ENCODE measurements around the gene GFOD1. TPM values are rescaled to one million over a fixed set of nuclear protein-coding genes. Genes with fewer than 3 reads are reported as not detected.
A peak's percentile ranks its signal among the peaks of the same experiment; 100 is the strongest.

Gene GFOD1
- total RNA-seq, 4 donors from 2014 or later: 16.1 to 30.7 (median 22.9) TPM

DNA sequence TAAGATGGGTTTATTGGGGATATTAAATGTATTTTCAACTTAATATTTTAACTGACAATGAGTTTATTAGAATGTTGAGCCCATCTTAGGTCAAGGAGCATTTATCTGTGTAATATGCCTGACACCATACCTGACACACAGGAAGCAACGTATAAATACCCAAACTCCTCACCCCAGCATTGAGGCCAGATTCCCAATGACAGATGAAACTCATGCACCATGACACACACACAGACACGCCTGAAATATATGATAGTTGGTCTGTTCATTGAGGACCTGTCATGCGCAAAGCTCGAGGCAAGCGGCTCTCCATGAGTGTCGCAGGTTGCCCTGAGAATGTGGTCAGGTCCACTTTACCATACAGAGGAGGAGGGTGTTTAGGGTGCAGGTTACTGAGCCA, 64.1 kb downstream of the GFOD1 start:
- Histone ChIP-seq H3K4me1 (peaks cover 9 to 97% (median 53%) of the 10 kb centered on the region in 3 donors), H3K4me3 (no peak overlapping the region), H3K9me3 (no peaks in the 10 kb centered on the region), H3K27ac (peak overlapping the region; percentile 16 to 79 (median 72)), H3K36me3 (no peaks in the 10 kb centered on the region), H3K27me3 (no peaks in the 10 kb centered on the region)
- 90 to 97% methylated on average over 6 of the region's 6 CpGs for WGBS, 2 donors
- no peak for DNase-seq
- TF ChIP-seq POLR2A (IDR thresholded peaks at IDR 0.05): no peak
- TF ChIP-seq, protein P1, sequence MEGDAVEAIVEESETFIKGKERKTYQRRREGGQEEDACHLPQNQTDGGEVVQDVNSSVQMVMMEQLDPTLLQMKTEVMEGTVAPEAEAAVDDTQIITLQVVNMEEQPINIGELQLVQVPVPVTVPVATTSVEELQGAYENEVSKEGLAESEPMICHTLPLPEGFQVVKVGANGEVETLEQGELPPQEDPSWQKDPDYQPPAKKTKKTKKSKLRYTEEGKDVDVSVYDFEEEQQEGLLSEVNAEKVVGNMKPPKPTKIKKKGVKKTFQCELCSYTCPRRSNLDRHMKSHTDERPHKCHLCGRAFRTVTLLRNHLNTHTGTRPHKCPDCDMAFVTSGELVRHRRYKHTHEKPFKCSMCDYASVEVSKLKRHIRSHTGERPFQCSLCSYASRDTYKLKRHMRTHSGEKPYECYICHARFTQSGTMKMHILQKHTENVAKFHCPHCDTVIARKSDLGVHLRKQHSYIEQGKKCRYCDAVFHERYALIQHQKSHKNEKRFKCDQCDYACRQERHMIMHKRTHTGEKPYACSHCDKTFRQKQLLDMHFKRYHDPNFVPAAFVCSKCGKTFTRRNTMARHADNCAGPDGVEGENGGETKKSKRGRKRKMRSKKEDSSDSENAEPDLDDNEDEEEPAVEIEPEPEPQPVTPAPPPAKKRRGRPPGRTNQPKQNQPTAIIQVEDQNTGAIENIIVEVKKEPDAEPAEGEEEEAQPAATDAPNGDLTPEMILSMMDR (IDR thresholded peaks at IDR 0.05): no peak
- intact Hi-C loops (cut with DNase I): no loop called here

GRCh38 chr6:13422681-13423221, 64.6 kb downstream of the GFOD1 start:
- intact Hi-C loops (cut with DNase I): no loop called here
- 49 to 66% methylated on average over 5 of the region's 5 CpGs for whole genome bisulfite sequencing, 2 donors
- Histone ChIP-seq H3K4me1 (peaks cover 9 to 96% (median 53%) of the 10 kb centered on the region in 3 donors), H3K27me3 (no peaks in the 10 kb centered on the region), H3K4me3 (no peak overlapping the region), H3K27ac (peak overlapping the region in 3 of 4 donors; percentile 70 to 79 (median 75)), H3K36me3 (no peaks in the 10 kb centered on the region), H3K9me3 (no peaks in the 10 kb centered on the region)
- DNase-seq: no peak
- TF ChIP-seq POLR2A (IDR thresholded peaks at IDR 0.05): no peak
- TF ChIP-seq, protein P1 (IDR thresholded peaks at IDR 0.05): peak in 1 of 6 experiments; percentile 4

DNA sequence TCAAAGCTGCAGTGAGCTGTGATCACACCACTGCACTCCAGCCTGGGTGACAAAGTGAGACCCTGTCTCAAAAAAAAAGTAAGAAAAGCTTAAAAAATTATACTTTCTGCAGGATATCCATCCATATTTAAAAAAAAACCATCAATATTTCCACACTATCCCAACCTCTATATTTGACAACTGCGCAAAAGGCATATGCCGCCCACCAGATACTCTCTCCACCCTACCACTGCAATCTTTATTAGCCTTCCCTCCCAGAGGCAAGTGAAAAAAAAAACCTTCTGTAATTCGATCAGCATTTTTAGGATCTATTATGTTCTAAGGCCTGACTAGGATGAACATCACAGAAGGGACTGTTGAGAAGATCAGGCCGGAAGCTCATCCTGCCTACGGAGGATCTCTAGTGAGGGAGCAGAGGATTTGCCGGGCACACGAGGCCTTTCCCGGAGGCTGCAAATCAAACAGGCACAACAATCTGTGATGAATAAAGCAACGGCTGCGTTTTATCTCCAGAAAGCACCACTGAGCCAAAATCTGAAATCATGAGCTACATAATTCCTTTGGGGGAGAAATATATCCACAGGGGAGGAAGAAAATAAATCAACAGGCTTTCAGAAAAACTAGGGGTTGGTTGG, 65.9 kb downstream of the GFOD1 start:
- no peak for DNase-seq
- Histone ChIP-seq H3K4me1 (peaks cover 9 to 90% (median 50%) of the 10 kb centered on the region in 3 donors), H3K4me3 (no peak overlapping the region), H3K9me3 (no peaks in the 10 kb centered on the region), H3K27ac (peak overlapping the region; percentile 34 to 79 (median 72)), H3K27me3 (no peaks in the 10 kb centered on the region), H3K36me3 (no peaks in the 10 kb centered on the region)
- 70 to 84% methylated on average over 9 to 10 of the region's 10 CpGs for WGBS, 2 donors
- intact Hi-C loops (cut with DNase I): no loop called here
- TF ChIP-seq, protein P1 (IDR thresholded peaks at IDR 0.05): no peak
- TF ChIP-seq POLR2A (IDR thresholded peaks at IDR 0.05): no peak

GRCh38 chr6:13420269-13420668, 67.1 kb downstream of the GFOD1 start:
- no peaks in the 10 kb centered on the region for H3K36me3 ChIP-seq
- H3K9me3 ChIP-seq: no peaks in the 10 kb centered on the region
- 72 to 81% methylated on average over 6 of the region's 6 CpGs for WGBS, 2 donors
- H3K27me3 ChIP-seq: no peaks in the 10 kb centered on the region
- TF ChIP-seq, protein P1 (IDR thresholded peaks at IDR 0.05): no peak
- TF ChIP-seq POLR2A (IDR thresholded peaks at IDR 0.05): no peak
- peak overlapping the region; percentile 7 to 79 (median 72) for H3K27ac ChIP-seq
- intact Hi-C loops (cut with DNase I): no loop called here
- H3K4me3 ChIP-seq: no peak overlapping the region
- peaks cover 5 to 77% (median 38%) of the 10 kb centered on the region in 3 donors for H3K4me1 ChIP-seq
- DNase-seq: no peak

- intact Hi-C loops (cut with DNase I): no loop called here
- no peak overlapping the region for H3K4me3 ChIP-seq
- H3K4me1 ChIP-seq: peaks cover 5 to 75% (median 34%) of the 10 kb centered on the region in 3 donors
- DNase-seq: no peak
- H3K36me3 ChIP-seq: no peaks in the 10 kb centered on the region
- 72 to 78% methylated on average over 25 to 26 of the region's 26 CpGs for WGBS, 2 donors
- peak overlapping the region; percentile 7 to 79 (median 72) for H3K27ac ChIP-seq
- H3K27me3 ChIP-seq: no peaks in the 10 kb centered on the region
- H3K9me3 ChIP-seq: no peaks in the 10 kb centered on the region
- TF ChIP-seq, protein P1 (IDR thresholded peaks at IDR 0.05): no peak
- TF ChIP-seq POLR2A (IDR thresholded peaks at IDR 0.05): no peak
Measured at GRCh38 chr6:13419422-13420195, 67.8 kb downstream of the GFOD1 start.

Measured in esophagus squamous epithelium (tissue), 5 donors.